Sigmoid colon (tissue), 4 donors: Measurements from ENCODE around the gene FARSA.
"Not testable (repeated sequence)": the region's sequence is repeated elsewhere in the genome, so short reads cannot be mapped to it uniquely, and the experiment has no call there.

Experiments used
- CTCF ChIP-seq, 4 experiments: fragments of 450-650 bp in 3 of 4; fragments of 200-600 bp in 1 of 4; IDR thresholded peaks; one replicate each; pipeline ENCODE4 v1.5.1; 2016 to 2019; ENCODE audit warnings: antibody characterized with exemption in 4 of 4, mild to moderate bottlenecking in 3 of 4, moderate library complexity in 2 of 4
- POLR2A ChIP-seq, 2 donors: fragments of 450-650 bp; IDR thresholded peaks; one replicate each; pipeline ENCODE4 v1.6.1; 2016; ENCODE audit warnings: antibody characterized with exemption in 2 of 2, mild to moderate bottlenecking in 2 of 2, moderate library complexity in 2 of 2
- POLR2AphosphoS5 ChIP-seq, 4 donors: sonication (generic); formaldehyde crosslinking; IDR thresholded peaks; one replicate each; pipeline ENCODE4 v1.6.1; 2017; ENCODE audit warnings: antibody characterized with exemption in 4 of 4

GRCh38 chr19:12957389-12957952 lies 24.0 kb upstream of the FARSA start:
- not testable (repeated sequence) for TF ChIP-seq POLR2A, POLR2AphosphoS5, CTCF (IDR thresholded peaks at IDR 0.05)
